ENCODE results near the gene BCAS4.
"Not testable (repeated sequence)": the region's sequence is repeated elsewhere in the genome, so short reads cannot be mapped to it uniquely, and the experiment has no call there.

Gene BCAS4

DNA sequence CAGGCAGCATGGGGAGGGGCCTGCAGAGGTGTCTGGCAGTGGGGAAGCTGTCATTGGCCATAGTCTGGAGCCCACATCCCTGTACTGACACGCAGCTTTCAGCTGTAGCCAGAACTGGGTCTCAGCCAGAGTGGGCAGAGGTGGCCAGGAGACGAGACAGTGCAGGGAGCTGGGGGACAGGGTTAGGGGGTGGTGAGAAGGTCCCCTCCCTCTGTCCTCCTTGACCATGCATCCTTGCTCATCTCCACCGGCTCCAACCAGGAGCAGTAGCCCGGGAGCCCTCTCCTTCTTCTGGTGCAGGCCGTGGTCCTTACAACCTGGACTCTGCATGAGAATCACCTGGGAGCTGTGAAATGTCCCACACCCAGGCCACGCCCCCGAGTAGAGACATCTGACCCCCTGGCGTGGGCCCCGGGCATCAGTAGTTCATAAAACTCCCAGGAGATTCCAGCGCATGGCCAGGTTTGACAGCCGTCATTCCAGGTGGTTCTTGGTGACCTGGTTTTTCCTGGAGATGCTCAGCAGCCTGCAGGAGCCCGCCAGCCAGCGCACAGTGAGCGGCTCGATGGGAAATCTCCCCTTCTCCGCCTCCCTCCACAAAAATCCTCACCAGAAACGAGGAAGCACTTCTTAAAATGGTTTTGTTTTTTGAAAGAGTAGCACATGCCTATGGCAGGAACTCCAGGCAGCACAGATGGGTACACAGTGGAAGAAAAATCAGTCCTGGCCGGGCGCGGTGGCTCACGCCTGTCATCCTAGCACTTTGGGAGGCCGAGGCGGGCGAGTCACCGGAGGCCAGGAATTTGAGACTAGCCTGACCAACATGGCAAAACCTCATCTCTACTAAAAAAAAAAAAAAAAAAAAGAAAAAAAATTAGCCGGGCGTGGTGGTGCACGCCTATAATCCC lies 80.2 kb downstream of the BCAS4 start:
- no peak for DNase-seq (ENCODE audit: low read depth in 1 of 2, low spot score in 1 of 2)

DNA sequence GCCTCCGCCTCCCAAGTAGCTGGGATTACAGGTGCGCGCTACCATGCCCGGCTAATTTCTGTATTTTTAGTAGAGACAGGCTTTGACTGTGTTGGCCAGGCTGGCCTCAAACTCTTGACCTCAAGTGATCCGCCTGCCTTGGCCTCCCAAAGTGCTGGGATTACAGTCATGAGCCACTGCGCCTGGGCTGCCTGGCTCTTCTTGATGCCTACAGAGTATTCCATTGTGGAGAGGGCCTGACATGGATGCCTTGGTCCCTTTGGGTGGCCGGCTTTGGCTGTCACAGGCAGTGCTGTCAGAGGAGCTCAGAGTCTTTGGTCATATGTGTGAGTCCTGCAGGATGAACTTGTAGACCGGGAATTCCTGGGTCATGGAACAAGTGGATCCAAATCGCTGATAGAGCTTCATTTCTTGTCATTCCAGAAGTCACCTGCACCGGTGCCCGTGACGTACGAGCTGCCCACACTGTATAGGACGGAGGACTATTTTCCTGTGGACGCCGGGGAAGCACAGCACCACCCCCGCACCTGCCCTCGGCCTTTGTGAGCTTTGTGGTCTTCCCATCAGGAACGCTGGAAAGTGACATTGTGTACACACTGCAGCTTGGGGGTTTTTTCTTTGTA lies 81.3 kb downstream of the BCAS4 start:
- DNase-seq (ENCODE audit: low read depth in 1 of 2, low spot score in 1 of 2): no peak

GRCh38 chr20:50876816-50877215 lies 82.0 kb downstream of the BCAS4 start:
- no peak for DNase-seq (ENCODE audit: low read depth in 1 of 2, low spot score in 1 of 2)

GRCh38 chr20:50877232-50877743 lies 82.4 kb downstream of the BCAS4 start:
- no peak for DNase-seq (ENCODE audit: low read depth in 1 of 2, low spot score in 1 of 2)

DNA sequence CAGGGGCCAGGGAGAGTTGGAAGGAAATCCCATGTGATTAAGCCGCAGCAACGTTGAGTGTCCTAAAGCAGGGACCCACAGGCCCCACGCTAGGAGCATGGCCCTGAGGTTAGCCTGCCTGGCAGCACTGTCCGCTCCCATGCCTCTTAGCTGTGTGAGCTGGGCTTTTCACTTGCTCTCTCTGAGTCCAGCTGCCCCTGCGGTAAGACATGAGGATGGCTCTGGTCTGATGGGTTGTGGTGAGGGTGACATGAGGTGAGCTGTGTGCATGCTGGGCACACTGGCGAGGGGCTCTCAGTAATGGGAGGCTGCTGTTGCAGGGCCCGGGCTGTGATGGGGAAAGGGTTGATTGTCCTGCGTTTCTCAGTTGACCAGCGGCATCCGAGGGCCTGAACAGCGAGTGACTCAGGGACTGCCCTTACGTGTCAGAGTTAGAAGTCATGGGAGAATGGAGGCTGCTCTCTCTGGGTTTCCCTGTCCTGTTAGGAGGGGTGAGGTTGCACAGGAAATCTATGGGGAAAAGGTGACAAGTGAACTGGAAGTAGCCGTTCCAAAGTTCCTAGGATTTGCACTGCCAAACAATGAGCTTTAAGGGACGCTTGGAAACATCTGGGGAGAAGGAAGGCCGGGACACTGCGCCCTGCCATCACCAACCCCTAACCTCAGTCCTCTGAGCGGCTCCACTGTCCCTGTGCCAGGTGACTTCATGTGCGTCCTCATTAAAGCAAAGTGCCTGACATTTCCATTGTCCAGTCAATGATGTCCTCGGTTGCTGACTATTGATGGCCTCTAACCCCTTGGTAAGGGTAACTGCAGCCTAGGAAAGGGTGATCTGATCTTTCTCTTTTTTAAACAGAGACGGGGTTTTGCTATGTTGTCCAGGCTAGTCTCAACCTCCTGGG lies 85.0 kb downstream of the BCAS4 start:
- DNase-seq (ENCODE audit: low read depth in 1 of 2, low spot score in 1 of 2): no peak

GRCh38 chr20:50881759-50882424 lies 87.0 kb downstream of the BCAS4 start:
- not testable (repeated sequence) for DNase-seq (ENCODE audit: low read depth in 1 of 2, low spot score in 1 of 2)

DNA sequence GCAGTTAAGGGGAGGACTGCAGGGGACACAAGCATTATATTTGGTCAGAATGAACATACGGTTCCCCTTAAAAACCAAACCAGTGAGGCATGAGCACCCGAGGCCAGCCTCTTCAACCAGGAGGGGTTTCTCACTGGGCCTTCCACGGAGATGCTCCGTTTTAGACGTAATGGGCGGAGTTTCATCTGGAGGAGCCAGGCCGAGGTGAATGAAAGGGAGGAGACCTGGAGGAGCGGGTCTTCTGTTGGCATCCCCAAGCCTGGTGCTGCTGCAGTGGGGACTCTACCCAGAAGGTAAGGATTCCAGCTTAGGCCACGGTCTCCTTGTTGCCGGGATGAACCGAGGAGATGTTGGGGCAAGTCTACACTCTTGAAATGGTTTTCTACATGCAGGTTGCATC lies 89.0 kb downstream of the BCAS4 start:
- no peak for DNase-seq (ENCODE audit: low read depth in 1 of 2, low spot score in 1 of 2)

GRCh38 chr20:50885068-50885467 lies 90.2 kb downstream of the BCAS4 start:
- DNase-seq (ENCODE audit: low read depth in 1 of 2, low spot score in 1 of 2): no peak

GRCh38 chr20:50885781-50886180 lies 90.9 kb downstream of the BCAS4 start:
- DNase-seq (ENCODE audit: low read depth in 1 of 2, low spot score in 1 of 2): no peak

DNA sequence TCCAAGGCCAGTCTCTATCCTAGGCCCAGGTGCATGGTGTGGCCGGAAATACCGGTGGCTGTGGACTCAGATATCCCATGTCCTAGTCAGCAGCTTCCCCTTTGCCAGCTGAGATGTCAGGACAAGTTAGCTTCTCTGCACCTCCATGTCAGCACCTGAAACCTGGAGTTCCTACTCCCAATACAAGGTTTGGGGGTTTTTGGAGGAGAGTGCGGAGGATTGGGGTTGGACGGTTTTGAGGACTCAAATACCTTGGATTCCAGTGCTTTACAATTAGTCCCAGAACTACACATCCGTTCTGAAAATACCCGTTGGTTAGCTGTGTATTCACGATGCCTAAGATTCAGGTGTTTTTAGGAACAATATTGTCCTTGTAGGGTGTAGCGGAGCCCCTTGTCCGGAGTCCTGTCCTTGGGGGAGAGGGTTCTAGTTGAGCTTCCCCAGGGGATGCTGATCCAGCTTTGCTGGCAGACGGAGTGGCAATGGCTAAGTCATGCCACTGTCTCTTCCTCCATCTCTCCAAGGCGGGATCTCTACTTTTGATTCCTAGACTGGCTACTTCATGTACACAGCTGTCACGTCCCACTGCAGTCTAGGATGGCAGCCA lies 91.4 kb downstream of the BCAS4 start:
- DNase-seq (ENCODE audit: low read depth in 1 of 2, low spot score in 1 of 2): no peak

GRCh38 chr20:50887576-50887975 lies 92.7 kb downstream of the BCAS4 start:
- DNase-seq (ENCODE audit: low read depth in 1 of 2, low spot score in 1 of 2): no peak

DNA sequence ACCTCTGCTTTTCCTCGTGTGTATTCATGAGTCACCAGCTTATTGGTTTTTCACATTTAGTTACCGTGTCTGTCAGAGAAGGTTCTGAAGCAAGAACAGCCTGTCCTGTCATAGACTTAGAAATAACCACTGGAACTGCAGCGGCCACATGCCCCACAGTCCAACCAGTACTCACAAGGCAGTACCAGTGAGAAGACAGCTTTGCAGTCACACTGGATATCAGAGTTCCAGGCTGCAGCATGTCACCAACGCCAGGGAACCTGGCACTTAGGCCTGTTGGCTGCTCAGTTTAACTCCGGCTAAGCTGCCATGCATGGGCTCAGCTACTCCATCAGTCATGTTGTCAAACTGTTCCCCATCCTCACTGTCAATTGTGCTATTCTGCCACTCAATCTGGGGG lies 96.3 kb downstream of the BCAS4 start:
- no peak for DNase-seq (ENCODE audit: low read depth in 1 of 2, low spot score in 1 of 2)

- no peak for DNase-seq (ENCODE audit: low read depth in 1 of 2, low spot score in 1 of 2)
Measured at GRCh38 chr20:50892394-50892793, 97.5 kb downstream of the BCAS4 start.

GRCh38 chr20:50893620-50894019 lies 98.8 kb downstream of the BCAS4 start:
- DNase-seq (ENCODE audit: low read depth in 1 of 2, low spot score in 1 of 2): no peak

- DNase-seq (ENCODE audit: low read depth in 1 of 2, low spot score in 1 of 2): no peak
Measured at GRCh38 chr20:50895111-50895830, 100.4 kb downstream of the BCAS4 start.

GRCh38 chr20:50898475-50898874 lies 103.6 kb downstream of the BCAS4 start:
- no peak for DNase-seq (ENCODE audit: low read depth in 1 of 2, low spot score in 1 of 2)

- no peak for DNase-seq (ENCODE audit: low read depth in 1 of 2, low spot score in 1 of 2)
Measured at GRCh38 chr20:50900261-50900660, 105.4 kb downstream of the BCAS4 start.

DNA sequence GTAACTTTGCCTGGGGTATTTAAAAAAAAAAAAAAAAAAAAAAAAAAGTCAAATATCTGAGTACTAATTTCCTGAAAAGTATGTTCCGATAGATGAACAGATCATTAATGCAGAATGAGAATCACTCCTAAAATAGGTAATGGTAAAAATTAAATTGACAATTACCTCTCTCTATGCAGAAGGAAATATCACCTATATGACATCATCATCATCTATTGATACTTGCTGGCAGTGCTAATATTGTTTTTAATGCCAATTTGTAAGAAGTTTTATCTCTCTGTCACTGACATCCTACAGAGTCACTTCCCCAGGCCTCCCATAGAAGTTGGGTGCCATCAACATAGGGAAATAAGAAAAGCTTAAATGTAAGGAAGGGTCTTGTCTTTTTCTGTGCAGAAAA lies 106.4 kb downstream of the BCAS4 start:
- no peak for DNase-seq (ENCODE audit: low read depth in 1 of 2, low spot score in 1 of 2)

DNA sequence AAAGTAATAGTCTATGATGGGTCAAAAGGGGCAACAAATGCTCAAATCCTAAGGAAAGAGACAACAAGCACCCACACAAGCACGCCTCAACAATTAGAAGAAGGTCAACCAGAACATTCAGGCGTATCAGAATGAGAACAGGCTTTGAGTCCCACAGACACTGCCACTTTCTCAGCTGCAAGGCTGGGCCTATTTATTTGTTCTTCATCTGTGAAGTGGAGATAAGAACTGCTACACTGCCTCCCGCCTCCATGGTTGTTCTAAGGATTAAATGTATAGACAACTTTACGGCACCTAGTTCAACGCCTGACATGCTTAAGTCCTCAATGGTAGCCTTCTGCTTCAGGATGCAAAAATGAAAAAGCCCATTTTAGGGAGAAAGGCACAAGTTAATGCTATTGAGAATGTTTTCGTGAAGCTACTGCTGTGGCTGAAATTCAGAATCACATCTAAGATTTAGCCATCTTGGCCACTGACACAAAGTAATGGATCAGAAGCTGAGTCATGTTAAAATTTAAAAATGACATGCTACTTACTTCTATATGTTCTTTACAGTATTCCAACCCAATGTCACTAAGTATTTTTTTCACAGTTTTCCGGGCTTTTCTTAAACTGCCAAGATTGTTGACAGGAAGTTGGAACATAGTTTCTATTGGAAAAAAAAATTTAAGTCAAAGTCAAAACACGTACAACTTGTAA lies 108.6 kb downstream of the BCAS4 start:
- DNase-seq (ENCODE audit: low read depth in 1 of 2, low spot score in 1 of 2): no peak
